ENCODE data around the gene ENPP3.
"Not testable (repeated sequence)": the region's sequence is repeated elsewhere in the genome, so short reads cannot be mapped to it uniquely, and the experiment has no call there.

The ENPP3 gene

GRCh38 chr6:131739136-131739535 lies 102.0 kb downstream of the ENPP3 start:
- no peak for DNase-seq (ENCODE audit: low read depth)

GRCh38 chr6:131740161-131740560 lies 103.1 kb downstream of the ENPP3 start:
- no peak for DNase-seq (ENCODE audit: low read depth)

DNA sequence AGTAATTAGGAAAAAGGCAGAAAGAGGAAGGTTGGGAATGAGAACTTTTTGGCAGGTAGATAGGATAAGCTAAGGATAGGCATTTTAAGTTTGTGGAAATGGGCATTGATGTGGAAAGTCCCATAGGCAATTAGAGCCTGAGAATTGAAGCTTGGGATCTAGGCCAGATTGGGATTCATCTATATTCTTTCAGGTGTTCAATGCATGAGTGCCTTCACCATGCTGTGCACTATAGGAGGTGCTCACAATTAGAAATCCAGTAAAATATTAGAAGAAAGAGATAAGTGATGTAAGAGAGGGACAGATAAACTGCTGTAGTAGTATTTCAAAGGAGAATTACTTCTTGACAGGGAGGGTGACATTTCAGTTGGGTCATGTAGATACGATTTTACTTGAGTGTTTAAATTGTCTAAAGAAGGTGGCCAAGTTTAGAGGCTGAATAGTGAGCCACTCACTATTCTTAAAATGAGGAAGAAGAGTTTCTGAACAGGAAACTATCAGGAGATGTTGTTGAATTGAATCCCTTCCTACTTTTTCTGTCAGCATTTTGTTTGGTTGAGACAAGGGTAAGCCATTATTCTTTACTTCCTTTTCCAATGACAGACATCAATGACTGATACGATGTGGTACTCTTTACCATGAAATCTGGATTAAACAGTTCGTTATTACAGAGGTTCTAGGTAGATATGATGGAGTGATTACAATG lies 104.7 kb downstream of the ENPP3 start:
- no peak for DNase-seq (ENCODE audit: low read depth)

GRCh38 chr6:131744432-131745287 lies 107.6 kb downstream of the ENPP3 start:
- DNase-seq (ENCODE audit: low read depth), result no peak

DNA sequence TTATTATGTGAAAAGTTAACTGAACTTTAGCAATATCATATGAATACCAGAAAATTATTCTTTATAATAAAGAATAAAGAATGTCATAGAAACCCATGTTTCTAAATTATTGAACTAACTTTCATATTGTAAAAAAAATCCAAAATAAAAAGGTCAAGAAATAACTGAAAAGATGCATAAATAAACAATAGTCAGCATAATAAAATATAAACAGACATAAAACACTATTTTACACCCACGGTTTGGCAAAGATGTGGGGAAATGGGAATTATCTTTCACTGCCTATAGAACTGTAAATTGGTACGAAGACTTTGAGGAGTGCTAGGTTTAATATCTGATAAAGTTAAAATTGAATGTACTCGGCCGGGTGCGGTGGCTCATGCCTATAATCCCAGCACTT lies 108.4 kb downstream of the ENPP3 start:
- DNase-seq (ENCODE audit: low read depth), result no peak

GRCh38 chr6:131747821-131748353 lies 110.8 kb downstream of the ENPP3 start:
- no peak for DNase-seq (ENCODE audit: low read depth)

GRCh38 chr6:131749023-131749422 lies 111.9 kb downstream of the ENPP3 start:
- DNase-seq (ENCODE audit: low read depth), result no peak

- not testable (repeated sequence) for DNase-seq (ENCODE audit: low read depth)
Observed at GRCh38 chr6:131751012-131751715, 114.1 kb downstream of the ENPP3 start.

- DNase-seq (ENCODE audit: low read depth), result no peak
Observed at GRCh38 chr6:131754088-131754487, 117.0 kb downstream of the ENPP3 start.

DNA sequence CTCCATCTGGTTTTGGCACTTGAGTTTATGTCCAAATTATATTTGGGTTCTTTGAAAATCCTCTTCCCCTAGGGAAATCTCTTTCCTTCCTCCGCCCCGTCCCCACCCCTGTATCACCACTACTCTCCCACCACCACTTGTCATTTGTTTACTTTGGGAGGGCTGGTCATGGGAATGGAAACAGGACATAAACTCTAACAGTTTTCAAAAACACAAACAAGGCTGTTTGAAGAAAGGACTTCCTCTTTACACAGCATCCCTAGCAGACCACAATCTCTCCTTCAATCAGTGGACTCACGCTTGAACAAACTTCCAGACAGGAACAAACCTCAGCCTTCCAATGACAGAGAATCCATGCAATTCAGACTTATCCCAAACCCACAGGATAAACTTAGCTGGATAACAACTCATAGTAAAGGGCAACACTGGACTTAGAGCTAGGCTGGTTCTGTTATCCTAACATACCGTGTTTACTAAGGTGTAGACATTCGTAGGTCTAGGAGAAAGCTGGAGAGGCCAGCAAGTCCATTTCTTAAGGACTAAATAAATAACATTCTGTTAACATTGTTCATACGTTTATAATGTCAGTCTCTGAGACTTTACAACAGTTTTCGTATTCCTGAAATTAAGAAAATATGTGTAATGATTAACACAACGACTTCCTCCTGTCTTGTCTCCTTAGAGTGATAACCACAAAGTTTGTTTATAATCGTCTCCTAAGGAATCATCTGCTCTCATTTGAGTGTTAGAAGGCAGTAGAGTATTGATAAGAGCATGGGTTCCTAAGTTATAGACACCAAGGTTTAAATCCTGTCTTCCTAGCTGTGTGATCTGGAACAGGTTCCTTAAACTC lies 117.8 kb downstream of the ENPP3 start:
- DNase-seq (ENCODE audit: low read depth), result no peak

GRCh38 chr6:131755597-131755996 lies 118.5 kb downstream of the ENPP3 start:
- DNase-seq (ENCODE audit: low read depth), result no peak

DNA sequence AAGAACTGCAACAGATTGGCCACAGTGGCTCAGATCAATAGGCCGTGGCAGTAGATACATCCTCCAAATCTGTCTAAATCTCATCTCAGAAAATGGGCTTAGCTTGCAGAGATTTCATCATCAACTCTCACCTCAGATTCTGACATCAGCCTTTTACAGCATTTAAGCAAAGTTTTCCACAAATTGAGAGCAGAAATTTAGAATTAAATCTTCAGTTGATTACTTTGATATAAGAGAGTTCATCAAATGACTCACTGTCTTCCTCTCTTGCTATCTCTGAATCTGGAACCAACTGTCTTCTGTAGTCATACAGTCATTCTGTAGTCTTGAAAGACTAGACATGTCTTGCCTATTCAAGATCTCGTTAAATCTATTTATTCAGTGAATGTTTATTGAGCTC lies 118.9 kb downstream of the ENPP3 start:
- no peak for DNase-seq (ENCODE audit: low read depth)

GRCh38 chr6:131758920-131759319 lies 121.8 kb downstream of the ENPP3 start:
- DNase-seq (ENCODE audit: low read depth), result no peak

- DNase-seq (ENCODE audit: low read depth), result no peak
Observed at GRCh38 chr6:131761060-131761761, 124.1 kb downstream of the ENPP3 start.

- no peak for DNase-seq (ENCODE audit: low read depth)
Observed at GRCh38 chr6:131761762-131762067, 124.6 kb downstream of the ENPP3 start.

DNA sequence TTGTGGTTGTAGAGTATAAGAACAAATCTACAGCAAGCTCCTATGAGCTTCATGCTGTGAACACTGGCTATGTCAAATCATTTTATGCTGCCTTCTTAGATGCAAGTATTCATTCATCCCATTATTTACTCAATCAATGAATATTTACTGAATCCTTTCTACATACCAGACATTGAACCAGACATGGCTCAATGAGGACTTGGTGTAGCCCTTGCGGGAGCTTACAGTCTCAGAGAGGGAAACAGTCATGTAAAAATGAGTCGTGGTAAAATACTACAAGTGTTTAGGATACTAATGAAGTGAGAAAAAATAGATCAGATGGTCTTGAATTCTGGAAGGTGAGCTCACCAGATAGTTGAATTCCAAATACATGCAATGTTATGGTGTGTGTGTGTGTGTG lies 125.9 kb downstream of the ENPP3 start:
- DNase-seq (ENCODE audit: low read depth), result no peak

DNA sequence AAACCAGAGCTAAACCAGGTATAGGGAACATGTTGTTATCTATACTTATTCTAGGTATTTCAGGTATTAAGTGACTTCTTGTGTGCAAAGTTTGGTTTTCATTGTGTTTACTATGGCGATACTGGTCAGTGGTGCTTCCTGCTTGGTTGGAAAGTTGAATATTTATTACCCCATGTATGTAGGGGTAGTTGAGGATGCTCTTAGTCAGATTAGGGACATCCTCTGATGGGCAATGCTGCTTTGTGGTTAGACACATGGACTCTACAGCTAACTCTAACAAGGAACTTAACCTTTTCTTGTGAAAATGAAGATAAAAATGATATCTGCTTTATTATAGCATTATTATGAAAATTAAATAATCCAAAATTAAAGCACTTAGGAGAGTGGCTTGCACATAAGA lies 126.6 kb downstream of the ENPP3 start:
- DNase-seq (ENCODE audit: low read depth), result no peak

DNA sequence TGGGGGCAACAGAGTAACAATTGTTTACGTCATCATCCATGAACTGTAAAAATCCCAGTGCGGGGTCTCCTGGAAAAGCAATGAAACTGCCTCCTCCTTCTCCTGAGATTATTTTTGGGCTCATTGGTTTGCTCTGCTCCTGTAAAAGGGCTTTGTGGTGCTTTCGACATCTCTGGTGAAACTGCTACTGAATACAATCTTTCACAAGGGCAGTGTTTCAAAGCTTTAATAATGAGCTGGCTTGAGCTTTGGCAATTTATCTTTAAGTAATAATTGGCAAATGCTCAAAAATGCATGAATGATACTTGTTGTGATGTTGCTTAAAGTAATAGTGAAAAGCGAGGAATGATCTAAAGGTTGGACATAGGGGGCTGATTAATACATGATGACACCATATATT lies 127.2 kb downstream of the ENPP3 start:
- DNase-seq (ENCODE audit: low read depth), result no peak

DNA sequence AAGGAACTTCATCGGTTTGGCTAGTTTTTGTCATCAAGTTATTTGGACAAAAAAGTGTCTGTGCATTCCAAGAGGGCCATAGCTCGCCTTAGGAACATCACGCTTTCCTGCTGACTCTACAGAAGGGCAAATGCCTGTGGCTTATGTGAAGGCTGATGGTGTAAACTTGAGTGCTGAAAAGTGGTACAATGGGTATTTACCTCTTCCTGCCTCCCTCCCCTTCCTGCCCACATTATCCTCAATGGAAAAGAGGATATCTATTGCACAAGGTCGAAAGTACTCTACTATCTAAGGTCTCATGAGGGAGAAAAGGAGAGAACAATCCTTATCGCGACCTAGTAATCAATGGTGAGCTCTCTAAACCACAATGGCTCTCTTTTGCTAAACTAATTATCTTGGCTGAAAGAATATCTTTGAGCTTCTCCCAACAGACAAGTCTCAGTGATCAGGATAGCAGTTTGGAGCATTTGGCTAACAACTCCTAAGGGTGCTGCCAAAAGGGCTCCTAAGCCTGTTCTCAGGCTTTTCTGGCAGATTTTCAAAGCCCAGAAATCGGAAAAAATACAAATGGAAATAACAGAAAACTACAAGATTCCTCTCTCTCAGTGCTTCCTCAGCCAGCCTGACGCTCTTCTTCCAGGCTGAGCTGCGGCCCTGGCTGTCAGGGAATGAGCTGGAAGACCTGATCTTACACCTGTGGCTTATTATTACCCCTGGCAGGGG lies 128.1 kb downstream of the ENPP3 start:
- no peak for DNase-seq (ENCODE audit: low read depth)

- DNase-seq (ENCODE audit: low read depth), result no peak
Observed at GRCh38 chr6:131765804-131766135, 128.7 kb downstream of the ENPP3 start.

DNA sequence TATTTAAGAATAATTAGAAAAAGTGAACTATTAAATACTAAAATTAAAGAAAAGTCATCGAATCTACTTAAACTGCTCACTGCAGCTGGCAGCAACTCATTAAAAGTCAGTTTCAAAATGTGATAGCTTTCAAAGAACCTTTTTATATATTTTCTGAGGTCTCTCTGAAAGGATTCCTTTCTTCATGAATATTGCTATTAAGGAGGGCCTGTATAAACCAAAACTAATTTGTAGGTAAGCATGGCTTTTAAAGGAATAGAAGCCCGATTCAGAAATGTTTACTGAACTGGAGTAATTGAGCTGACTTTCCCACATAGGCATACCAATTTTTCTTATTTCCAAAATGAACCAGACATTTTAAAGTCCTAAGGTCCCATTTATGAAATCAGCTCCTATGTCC lies 129.5 kb downstream of the ENPP3 start:
- DNase-seq (ENCODE audit: low read depth), result no peak
